Measurements from ENCODE around the gene ZDHHC24.

- TF ChIP-seq CTCF (conservative IDR thresholded peaks at IDR 0.05; ENCODE audit: low read length) (no peak), EZH2phosphoT487 (IDR thresholded peaks at IDR 0.05; ENCODE audit: borderline replicate concordance, low read depth, low read length) (no peak)
Measured at GRCh38 chr11:66564538-66564937, 18.7 kb upstream of the ZDHHC24 start.

Data from OCI-LY7 (cell line).